GM23338 (cell line): ENCODE measurements around the gene NEK10. TPM values are rescaled to one million over a fixed set of nuclear protein-coding genes. Genes with fewer than 3 reads are reported as not detected.

Source experiments
- ATAC-seq: fragments of 200-7000 bp; cut with Tn5 transposase; 3 replicates; pipeline ENCODE4 v1.9.1; 2020
- DNase-seq: peaks from one replicate; pipeline ENCODE4 v3.0.0-alpha.2; 2015; ENCODE audit warnings: low spot score
- H2AFZ ChIP-seq: fragments of 200-600 bp; sonication (generic); 2 replicates; pipeline ENCODE4 v1.8.0; 2016; ENCODE audit warnings: antibody characterized with exemption, mild to moderate bottlenecking, moderate library complexity
- H3F3A ChIP-seq: fragments of 200-600 bp; sonication (generic); replicated peaks from 2 replicates; pipeline ENCODE4 v1.8.0; 2017; ENCODE audit warnings: antibody characterized with exemption, mixed run types, low read depth
- H3K27ac ChIP-seq: fragments of 200-600 bp; sonication (generic); 2 replicates; pipeline ENCODE4 v1.6.1; 2016; ENCODE audit warnings: low read depth
- H3K27me3 ChIP-seq: fragments of 200-600 bp; sonication (generic); 2 replicates; pipeline ENCODE4 v1.8.0; 2016; ENCODE audit warnings: mild to moderate bottlenecking, mixed run types, moderate library complexity; ENCODE audit not compliant: insufficient read depth
- H3K36me3 ChIP-seq: fragments of 200-600 bp; sonication (generic); 2 replicates; pipeline ENCODE4 v1.8.0; 2016; ENCODE audit warnings: mild to moderate bottlenecking; ENCODE audit not compliant: insufficient read depth
- H3K4me1 ChIP-seq: fragments of 200-600 bp; sonication (generic); 2 replicates; pipeline ENCODE4 v1.8.0; 2016; ENCODE audit warnings: mild to moderate bottlenecking, moderate library complexity; ENCODE audit not compliant: insufficient read depth
- H3K4me2 ChIP-seq: fragments of 200-600 bp; sonication (generic); 2 replicates; pipeline ENCODE4 v1.7.1; 2017; ENCODE audit warnings: mixed run types
- H3K4me3 ChIP-seq: fragments of 200-600 bp; sonication (generic); 2 replicates; pipeline ENCODE4 v1.6.1; 2016; ENCODE audit warnings: mixed run types
- H3K79me2 ChIP-seq: fragments of 200-600 bp; sonication (generic); replicated peaks from 2 replicates; pipeline ENCODE4 v1.8.0; 2017; ENCODE audit warnings: mild to moderate bottlenecking; ENCODE audit not compliant: insufficient read depth
- H3K9me2 ChIP-seq: fragments of 200-600 bp; sonication (generic); 2 replicates; pipeline ENCODE4 v1.8.0; 2017; ENCODE audit not compliant: insufficient read depth
- H4K20me1 ChIP-seq: fragments of 200-600 bp; sonication (generic); replicated peaks from 2 replicates; pipeline ENCODE4 v1.8.0; 2017; ENCODE audit warnings: mild to moderate bottlenecking; ENCODE audit not compliant: insufficient read depth
- H3K27ac Mint-ChIP-seq: 2 replicates; pipeline ENCODE4 v1.8.0; 2020; ENCODE audit warnings: inconsistent platforms, mild to moderate bottlenecking, moderate library complexity, mixed read lengths
- H3K27me3 Mint-ChIP-seq: 3 replicates; pipeline ENCODE4 v1.8.0; 2022; ENCODE audit warnings: low read depth, mild to moderate bottlenecking, moderate library complexity, mixed read lengths, inconsistent platforms; ENCODE audit not compliant: insufficient read depth, poor library complexity
- H3K36me3 Mint-ChIP-seq: 3 replicates; pipeline ENCODE4 v1.8.0; 2021; ENCODE audit warnings: low read depth, mild to moderate bottlenecking, inconsistent platforms, moderate library complexity, mixed read lengths
- H3K4me1 Mint-ChIP-seq: 3 replicates; pipeline ENCODE4 v1.8.0; 2020; ENCODE audit warnings: mild to moderate bottlenecking, inconsistent platforms, mixed read lengths
- H3K4me3 Mint-ChIP-seq: 3 replicates; pipeline ENCODE4 v1.8.0; 2021; ENCODE audit warnings: moderate library complexity, mild to moderate bottlenecking, inconsistent platforms, mixed read lengths
- H3K9me3 Mint-ChIP-seq: 3 replicates; pipeline ENCODE4 v1.8.0; 2020; ENCODE audit warnings: moderate library complexity, mild to moderate bottlenecking, inconsistent platforms, mixed read lengths
- CREB1 ChIP-seq: fragments of 250-450 bp; sonication (Bioruptor Pico); IDR thresholded peaks from 2 replicates; pipeline ENCODE4 v1.5.0; 2020; ENCODE audit warnings: low read depth, mild to moderate bottlenecking, moderate library complexity
- CTCF ChIP-seq, 2 experiments: fragments of 200-600 bp in 1 of 2; sonication (generic) in 1 of 2; conservative IDR thresholded peaks; 2 replicates each; pipeline versions ENCODE4 v1.5.1 to v1.6.1; 2016 to 2017; ENCODE audit warnings: antibody characterized with exemption in 2 of 2, low read depth in 2 of 2, mild to moderate bottlenecking in 2 of 2, moderate library complexity in 1 of 2
- ETS1 ChIP-seq: IDR thresholded peaks from 2 replicates; pipeline ENCODE4 v1.6.1; 2016; ENCODE audit warnings: antibody characterized with exemption
- EZH2 ChIP-seq: fragments of 200-600 bp; sonication (generic); IDR thresholded peaks from one replicate; pipeline ENCODE4 v1.8.0; 2017; ENCODE audit warnings: antibody characterized with exemption, mild to moderate bottlenecking, low read depth; ENCODE audit not compliant: unreplicated experiment
- EZH2phosphoT487 ChIP-seq: fragments of 200-600 bp; sonication (generic); IDR thresholded peaks from one replicate; pipeline ENCODE4 v1.8.1; 2018; ENCODE audit warnings: antibody characterized with exemption; ENCODE audit not compliant: unreplicated experiment
- JUNB ChIP-seq: IDR thresholded peaks from one replicate; pipeline ENCODE4 v1.6.1; 2016; ENCODE audit warnings: antibody characterized with exemption; ENCODE audit not compliant: unreplicated experiment
- NANOG ChIP-seq: IDR thresholded peaks from 2 replicates; pipeline ENCODE4 v1.6.1; 2016; ENCODE audit warnings: antibody characterized with exemption, borderline replicate concordance
- ZNF114 ChIP-seq: fragments of 250-450 bp; sonication (Bioruptor Pico); IDR thresholded peaks from 2 replicates; pipeline ENCODE4 v1.5.0; 2020; ENCODE audit warnings: mild to moderate bottlenecking, moderate library complexity
- ZNF331 ChIP-seq: fragments of 250-450 bp; sonication (Bioruptor Pico); IDR thresholded peaks from 2 replicates; pipeline ENCODE4 v1.5.0; 2020; ENCODE audit warnings: low read depth, mild to moderate bottlenecking, moderate library complexity
- ZNF462 ChIP-seq: fragments of 250-450 bp; sonication (Bioruptor Pico); IDR thresholded peaks from 2 replicates; pipeline ENCODE4 v1.5.0; 2020; ENCODE audit warnings: mild to moderate bottlenecking, moderate library complexity
- polyA plus RNA-seq: library from polyadenylated mRNA; unstranded; fragments of >200 nt; fragmentation: Nextera tagmentation; extraction: Ambion mirVana; gene quantifications from 2 replicates; pipeline ENCODE4 v1.2.1, GENCODE V29; 2016
- total RNA-seq: library from RNA; depleted of rRNA; stranded (reverse); fragments of >200 nt; shearing (Covaris generic); gene quantifications from 2 replicates; pipeline ENCODE4 v1.2.3, GENCODE V29; 2014

NEK10 gene
- total and polyA plus RNA-seq, 2 experiments from 2014 or later, result 0.55 to 2.0 TPM

GRCh38 chr3:27307566-27307965 is 61.6 kb downstream of the NEK10 start (continued):
- no peak for TF ChIP-seq ZNF462
- TF ChIP-seq CTCF (conservative IDR thresholded peaks at IDR 0.05; ENCODE audit: low read depth in 2 of 2), result no peak
- TF ChIP-seq EZH2phosphoT487, result no peak
- no peak for TF ChIP-seq JUNB

- Mint-ChIP-seq H3K36me3 (peaks cover 38% of the 10 kb centered on the region), H3K4me1 (no peaks in the 10 kb centered on the region), H3K27me3 (peaks cover 2% of the 10 kb centered on the region), H3K9me3 (peaks cover 37% of the 10 kb centered on the region), H3K27ac (no peak overlapping the region), H3K4me3 (no peak overlapping the region)
- Histone ChIP-seq H3F3A (no peaks in the 10 kb centered on the region), H3K4me1 (no peaks in the 10 kb centered on the region), H2AFZ (no peak overlapping the region), H3K4me2 (no peak overlapping the region), H3K9me2 (no peaks in the 10 kb centered on the region), H3K27ac (no peak overlapping the region), H3K4me3 (no peak overlapping the region), H4K20me1 (no peaks in the 10 kb centered on the region), H3K79me2 (no peaks in the 10 kb centered on the region), H3K27me3 (no peaks in the 10 kb centered on the region), H3K36me3 (no peaks in the 10 kb centered on the region; the same call in 1 of the 2 replicates)
- ATAC-seq (no peak), DNase-seq (no peak)
- TF ChIP-seq EZH2 (no peak), EZH2phosphoT487 (no peak), NANOG (no peak), ETS1 (no peak), ZNF331 (CRISPR knock-in tag) (no peak), JUNB (no peak), CTCF (conservative IDR thresholded peaks at IDR 0.05; ENCODE audit: low read depth in 2 of 2) (no peak), ZNF114 (no peak), CREB1 (no peak)
These were observed 66.3 kb downstream of the NEK10 start for GRCh38 chr3:27302891-27303290.
